Nucleus accumbens (tissue), 56 donors: ENCODE measurements around the gene PDF.

Experiments
- DNase-seq, 56 donors: peaks; one replicate each; lab custom pipeline; 2025; lab: John Stamatoyannopoulos, UW

PDF gene

DNA sequence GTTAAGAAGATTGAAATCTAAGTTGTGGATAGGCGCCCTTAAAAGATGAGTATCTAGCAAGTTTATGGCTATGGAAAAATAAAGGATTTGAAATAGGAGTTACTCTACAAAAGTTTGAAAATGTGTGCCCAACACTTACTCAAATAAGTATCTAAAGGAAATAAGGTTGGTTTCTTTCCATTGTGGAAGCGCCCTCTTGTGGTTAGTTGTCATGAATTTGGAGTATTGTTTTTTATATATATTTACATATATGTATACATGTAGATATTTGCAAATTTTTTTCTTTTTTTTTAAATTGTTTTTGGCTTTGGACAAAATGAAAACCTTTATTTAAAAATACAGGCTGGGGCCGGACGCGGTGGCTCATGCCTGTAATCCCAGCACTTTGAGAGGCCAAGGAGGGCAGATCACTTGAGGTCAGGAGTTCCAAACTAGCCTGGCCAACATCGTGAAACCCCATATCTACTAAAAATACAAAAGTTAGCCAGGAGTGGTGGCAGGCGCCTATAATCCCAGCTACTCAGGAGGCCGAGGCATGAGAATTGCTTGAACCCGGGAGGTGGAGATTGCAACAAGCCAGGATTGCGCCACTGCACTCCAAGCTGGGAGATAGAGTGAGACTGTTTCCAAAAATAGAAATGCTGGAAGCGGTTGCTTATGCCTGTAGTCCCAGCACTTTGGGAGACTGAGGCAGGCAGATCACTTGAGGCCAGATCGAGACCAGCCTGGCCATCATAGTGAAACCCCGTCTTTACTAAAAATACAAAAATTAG, 43.3 kb downstream of the PDF start:
- DNase-seq: peak in 4 of 56 donors; percentile 1 to 14 (median 8)

GRCh38 chr16:69285240-69285639, 45.1 kb downstream of the PDF start:
- no peak for DNase-seq

- DNase-seq: no peak
Measured at GRCh38 chr16:69283851-69284250, 46.5 kb downstream of the PDF start.

DNA sequence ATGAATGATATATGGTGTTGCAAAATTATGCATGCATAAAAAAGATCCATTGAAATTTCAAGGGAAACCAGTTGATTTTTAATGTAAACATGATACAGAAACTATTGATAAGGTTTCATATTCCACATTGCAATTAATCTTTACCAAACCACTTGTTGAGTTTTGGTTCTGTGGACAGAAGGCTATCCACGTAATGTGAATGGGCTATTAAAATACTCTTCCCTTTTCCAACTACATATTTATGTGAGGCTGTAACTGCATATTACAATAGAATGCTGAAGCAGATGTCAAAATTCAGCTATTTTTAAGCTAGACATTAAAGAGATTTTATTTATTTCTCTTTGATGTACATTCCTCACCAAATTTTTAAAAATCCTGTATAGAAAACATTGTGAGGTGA, 53.0 kb downstream of the PDF start:
- no peak for DNase-seq
